MM.1S (cell line): ENCODE results near the gene ATF2.

Experiments used
- CTCF ChIP-seq: fragments of 300-600 bp; sonication (generic); IDR thresholded peaks from 2 replicates; pipeline ENCODE4 v1.5.1; 2016; ENCODE audit warnings: antibody characterized with exemption, low read length, mixed read lengths
- EZH2 ChIP-seq: fragments of 300-600 bp; sonication (generic); optimal IDR thresholded peaks from 2 replicates; pipeline ENCODE3; 2017; ENCODE audit warnings: low read depth, mild to moderate bottlenecking, antibody characterized with exemption, low read length, mixed read lengths
- EZH2phosphoT487 ChIP-seq: fragments of 300-600 bp; sonication (generic); IDR thresholded peaks from 2 replicates; pipeline ENCODE4 v1.6.1; 2018; ENCODE audit warnings: antibody characterized with exemption, low read length

DNA sequence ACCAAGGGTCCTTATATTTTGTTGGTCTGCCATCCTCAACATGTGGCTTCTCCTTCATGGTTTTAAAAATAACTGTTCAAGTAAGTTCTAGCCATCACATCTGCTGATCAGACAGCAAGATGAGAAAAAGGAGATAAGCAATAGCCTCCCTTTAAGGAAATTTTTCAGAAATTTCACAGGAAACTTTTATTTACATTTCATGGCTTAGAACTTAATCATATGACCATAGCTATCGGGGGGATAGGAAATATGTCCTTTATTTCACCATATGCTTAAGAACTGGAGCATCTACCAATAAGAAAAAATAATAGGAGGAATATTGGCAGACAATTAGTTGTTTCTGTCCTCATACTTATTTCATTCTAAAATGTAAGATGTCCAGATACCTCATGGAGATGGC lies 16.2 kb downstream of the ATF2 start:
- TF ChIP-seq CTCF: no peak
- no peak for TF ChIP-seq EZH2
- TF ChIP-seq EZH2phosphoT487: no peak
